Activated T-cell treated with anti-CD3 and anti-CD28 coated beads for 4 hours (primary cell): ENCODE measurements around the gene VWA8.
"Not testable (repeated sequence)": the region's sequence is repeated elsewhere in the genome, so short reads cannot be mapped to it uniquely, and the experiment has no call there.

Source experiments
- DNase-seq: peaks from one replicate; pipeline ENCODE4 v3.0.0-alpha.2; 2020

Gene VWA8

GRCh38 chr13:41962994-41963393 lies 2.1 kb upstream of the VWA8 start:
- no peak for DNase-seq

DNA sequence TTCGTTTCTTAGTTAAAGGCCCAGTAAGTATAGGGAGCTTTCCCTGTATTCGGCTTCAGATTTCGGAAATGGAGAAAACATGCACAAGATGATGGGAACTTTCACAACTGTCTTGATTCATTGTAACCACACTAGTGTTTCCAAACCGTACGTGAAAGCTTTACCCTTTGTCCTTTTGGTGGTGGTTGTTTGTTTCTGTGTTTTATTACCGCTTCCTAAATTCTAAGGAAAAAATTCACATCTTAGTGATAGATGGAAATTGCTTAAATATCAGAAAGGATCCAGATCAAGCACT lies 504 bp upstream of the VWA8 start:
- DNase-seq, result no peak

DNA sequence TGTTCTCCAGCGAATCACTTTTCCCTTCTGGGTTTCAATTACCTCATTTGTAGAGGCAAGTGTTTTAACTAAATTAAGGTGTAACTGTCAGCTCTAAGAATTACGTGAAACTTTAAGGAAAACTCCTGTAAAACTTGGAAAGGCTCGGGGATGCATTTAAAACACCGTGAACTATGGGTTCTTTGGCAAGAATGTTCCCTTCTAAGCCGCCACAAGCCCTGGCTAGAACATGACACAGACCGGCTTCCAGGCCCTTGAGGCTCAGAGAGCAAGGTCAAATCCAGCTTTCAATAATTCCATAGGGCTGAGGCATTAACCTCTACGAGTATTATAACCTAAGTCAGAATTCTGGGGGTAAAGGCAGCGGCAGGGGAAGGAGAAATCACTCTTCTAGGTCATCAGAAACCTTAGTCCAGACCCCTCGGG lies 685 bp downstream of the VWA8 start:
- no peak for DNase-seq

- DNase-seq, result no peak
Observed at GRCh38 chr13:41956272-41956671, 4.6 kb downstream of the VWA8 start.

DNA sequence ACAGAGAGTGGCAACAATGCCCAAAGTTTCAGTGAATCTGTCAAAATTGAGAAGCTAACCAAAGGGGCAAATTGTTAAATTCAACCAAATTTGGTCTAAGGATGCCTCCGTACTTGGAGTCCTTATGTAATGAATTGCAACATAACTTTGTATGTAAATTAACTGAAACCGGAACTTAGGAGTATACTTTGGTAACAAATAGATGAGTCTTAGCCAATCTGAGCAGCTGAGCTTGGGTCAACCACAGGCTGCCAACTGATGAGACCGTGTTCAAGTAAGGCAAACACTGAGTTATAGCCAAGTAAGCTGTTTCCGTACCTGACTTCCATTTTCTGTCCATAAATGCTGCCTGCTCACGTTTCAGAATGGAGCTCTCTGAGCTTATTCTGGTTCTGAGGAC lies 5.3 kb downstream of the VWA8 start:
- no peak for DNase-seq

GRCh38 chr13:41954226-41954625 lies 6.7 kb downstream of the VWA8 start:
- no peak for DNase-seq

- DNase-seq, result no peak
Observed at GRCh38 chr13:41952749-41953148, 8.2 kb downstream of the VWA8 start.

- not testable (repeated sequence) for DNase-seq
Observed at GRCh38 chr13:41949104-41949503, 11.8 kb downstream of the VWA8 start.

- no peak for DNase-seq
Observed at GRCh38 chr13:41945926-41946325, 15.0 kb downstream of the VWA8 start.

GRCh38 chr13:41944635-41945397 lies 16.1 kb downstream of the VWA8 start:
- DNase-seq, result no peak

DNA sequence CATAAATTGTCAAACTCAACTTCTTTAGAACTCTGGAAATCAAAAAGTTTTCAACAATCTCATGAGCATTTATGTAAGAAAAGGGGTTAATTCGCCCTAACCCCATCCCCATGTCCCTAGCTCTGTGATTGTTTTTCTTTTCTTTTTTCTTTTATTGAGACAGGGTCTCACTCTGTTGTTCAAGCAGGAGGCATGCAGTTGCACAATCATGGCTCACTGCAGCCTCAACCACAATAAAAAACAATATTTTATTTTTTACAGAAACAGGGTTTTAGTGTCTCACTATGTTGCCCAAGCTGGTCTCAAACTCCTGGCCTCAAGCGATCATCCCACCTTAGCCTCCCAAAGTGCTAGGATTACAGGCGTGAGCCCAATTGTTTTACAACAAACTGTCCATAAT lies 16.7 kb downstream of the VWA8 start:
- DNase-seq, result no peak

GRCh38 chr13:41942462-41943094 lies 18.3 kb downstream of the VWA8 start:
- no peak for DNase-seq

DNA sequence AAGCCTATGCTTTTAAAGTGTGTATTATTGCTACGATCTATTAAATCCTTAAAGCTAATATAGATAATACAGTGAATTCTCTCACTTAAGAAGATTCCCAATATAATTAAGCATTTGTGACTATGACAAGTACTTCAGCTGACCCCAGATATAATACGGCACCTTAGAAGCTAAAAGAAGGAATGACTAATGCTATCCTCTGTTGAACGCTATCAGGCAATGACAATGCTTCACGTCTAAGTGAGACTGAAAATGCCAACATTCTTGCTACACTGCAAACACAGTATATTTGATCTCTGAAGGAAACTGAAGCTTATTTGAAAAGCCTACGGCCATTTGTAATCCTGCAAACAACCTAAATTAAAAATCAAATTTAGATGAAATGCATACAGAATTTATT lies 19.7 kb downstream of the VWA8 start:
- DNase-seq, result no peak

- no peak for DNase-seq
Observed at GRCh38 chr13:41939398-41939797, 21.5 kb downstream of the VWA8 start.

DNA sequence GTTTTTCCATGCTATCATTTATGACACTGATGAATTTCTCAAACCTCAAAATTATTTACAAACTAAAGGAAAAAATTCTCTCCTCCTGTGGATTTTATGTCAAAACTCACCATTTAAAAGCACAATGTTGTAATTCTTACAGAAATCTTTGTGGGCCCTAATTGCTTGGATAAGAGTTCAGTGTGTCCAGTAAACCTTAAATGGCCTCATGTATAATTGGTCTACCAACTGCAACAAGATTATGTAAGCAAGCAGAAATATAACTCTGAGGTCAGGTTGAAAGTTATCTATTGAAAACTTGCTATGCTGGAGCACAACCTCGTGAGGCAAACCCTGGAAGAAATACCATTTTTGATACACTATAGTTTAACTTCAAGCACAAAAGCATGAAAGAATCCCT lies 22.0 kb downstream of the VWA8 start:
- DNase-seq, result no peak

- no peak for DNase-seq
Observed at GRCh38 chr13:41937388-41937787, 23.5 kb downstream of the VWA8 start.

GRCh38 chr13:41935501-41935900 lies 25.4 kb downstream of the VWA8 start:
- DNase-seq, result no peak

GRCh38 chr13:41934994-41935393 lies 25.9 kb downstream of the VWA8 start:
- DNase-seq, result no peak

- DNase-seq, result no peak
Observed at GRCh38 chr13:41934120-41934519, 26.8 kb downstream of the VWA8 start.

DNA sequence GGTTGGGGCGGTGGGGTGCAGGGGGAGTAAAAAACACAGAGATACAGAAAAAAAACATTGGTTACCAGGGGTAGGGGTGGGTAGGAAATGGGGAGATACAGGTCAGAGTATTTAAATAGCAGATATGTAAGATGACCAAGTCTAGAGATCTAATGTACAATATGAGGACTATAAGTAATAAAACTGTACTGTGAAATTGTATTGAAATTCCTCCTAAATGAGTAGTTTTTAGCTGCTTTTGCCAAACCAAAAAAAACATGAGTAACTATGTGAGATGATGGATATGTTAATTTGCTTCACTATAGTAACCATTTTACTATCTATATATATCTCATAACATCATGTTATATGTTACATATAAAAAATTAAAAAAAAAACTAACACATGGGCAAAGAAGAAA lies 29.6 kb downstream of the VWA8 start:
- no peak for DNase-seq

DNA sequence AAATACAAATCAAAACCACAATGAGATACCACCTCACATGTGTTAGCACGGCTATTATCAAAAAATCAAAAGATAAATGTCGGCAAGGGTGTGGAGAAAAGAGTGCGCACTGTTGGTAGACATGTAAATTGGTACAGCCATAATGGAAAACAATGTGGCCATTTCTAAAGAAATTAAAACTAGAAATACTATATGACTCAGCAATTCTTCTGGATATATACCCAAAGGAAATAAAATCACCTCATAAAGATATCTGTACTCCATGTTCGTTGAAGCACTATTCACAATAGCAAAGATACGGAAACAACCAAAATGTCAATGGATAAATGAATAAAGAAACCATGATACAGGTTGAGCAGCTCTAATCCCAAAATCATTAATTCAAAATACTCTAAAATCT lies 30.8 kb downstream of the VWA8 start:
- no peak for DNase-seq

- no peak for DNase-seq
Observed at GRCh38 chr13:41928323-41928722, 32.6 kb downstream of the VWA8 start.

GRCh38 chr13:41925014-41925413 lies 35.9 kb downstream of the VWA8 start:
- DNase-seq, result no peak

DNA sequence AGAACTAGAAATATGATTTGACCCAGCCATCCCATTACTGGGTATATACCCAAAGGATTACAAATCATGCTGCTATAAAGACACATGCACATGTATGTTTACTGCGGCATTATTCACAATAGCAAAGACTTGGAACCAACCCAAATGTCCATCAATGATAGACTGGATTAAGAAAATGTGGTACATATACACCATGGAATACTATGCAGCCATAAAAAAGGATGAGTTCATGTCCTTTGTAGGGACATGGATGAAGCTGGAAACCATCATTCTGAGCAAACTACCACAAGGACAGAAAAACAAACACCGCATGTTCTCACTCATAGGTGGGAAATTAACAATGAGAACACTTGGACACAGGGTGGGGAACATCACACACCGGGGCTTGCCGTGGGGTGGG lies 38.0 kb downstream of the VWA8 start:
- not testable (repeated sequence) for DNase-seq
